ENCODE data around the gene UNC13C. TPM values are rescaled to one million over a fixed set of nuclear protein-coding genes. Genes with fewer than 3 reads are reported as not detected.
A peak's percentile ranks its signal among the peaks of the same experiment; 100 is the strongest.

The UNC13C gene
- total and polyA plus RNA-seq, 9 donors: 2.0 to 5.7 (median 3.5) TPM

DNA sequence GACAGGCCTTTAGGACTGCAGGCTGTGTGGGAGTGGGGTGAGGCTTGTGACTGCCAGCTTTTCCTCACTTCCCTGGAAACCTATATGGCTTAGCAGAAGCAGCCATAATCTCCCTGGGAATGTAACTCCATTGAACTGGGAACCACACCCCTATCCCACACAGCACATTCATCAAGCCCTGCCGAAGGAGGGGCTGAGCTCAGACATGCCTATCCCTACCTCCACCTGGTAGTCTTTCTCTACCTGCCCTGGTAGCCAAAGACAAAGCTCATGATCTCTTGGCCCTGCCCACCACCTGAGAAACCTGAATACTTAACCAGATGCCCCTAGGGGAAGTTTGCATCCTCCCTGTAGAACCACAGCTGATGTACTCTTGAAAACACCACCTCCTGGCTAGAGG lies 219.8 kb downstream of the UNC13C start:
- 60% methylated on average over 1 of the region's 1 CpG for WGBS (ENCODE audit: insufficient coverage)
- no peaks in the 10 kb centered on the region for H3K27me3 ChIP-seq (ENCODE audit: control insufficient read depth, insufficient read depth, low read length)
- H3K36me3 ChIP-seq (ENCODE audit: control insufficient read depth, insufficient read depth, low read length): no peaks in the 10 kb centered on the region

DNA sequence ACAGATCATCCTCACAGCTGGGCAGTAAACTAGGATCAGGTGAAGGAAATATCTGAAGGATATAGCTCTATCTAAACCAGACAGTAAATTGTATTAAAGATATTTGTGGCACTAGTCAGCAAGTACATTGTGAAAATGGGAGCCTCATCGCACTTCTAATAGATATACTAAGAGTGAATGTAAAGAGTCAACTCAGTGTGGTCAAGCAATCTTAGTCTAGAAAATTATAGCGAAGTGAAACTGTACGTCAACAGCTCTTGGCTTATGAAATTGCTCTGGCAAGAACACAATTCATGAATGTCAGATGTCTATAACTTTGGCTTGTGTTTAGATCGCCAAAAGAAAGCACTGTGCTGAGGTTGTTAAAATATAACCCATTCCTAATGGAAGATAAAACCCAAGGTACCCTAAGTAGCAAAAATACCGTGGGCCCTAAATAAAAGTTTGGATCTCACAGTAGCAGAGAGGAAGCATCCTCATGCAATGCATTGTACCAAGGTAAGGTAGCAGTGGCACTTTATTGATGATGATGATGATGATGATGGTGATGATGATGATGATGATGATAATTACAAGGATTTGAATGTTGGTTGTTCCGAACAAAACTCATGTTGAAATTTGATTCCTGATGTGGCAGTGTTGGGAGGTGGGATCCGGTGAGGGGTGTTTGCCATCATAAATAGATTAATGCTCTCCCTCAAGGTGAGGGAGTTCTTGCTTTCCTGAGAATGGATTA lies 228.5 kb downstream of the UNC13C start:
- 90% methylated on average over 2 of the region's 7 CpGs for WGBS (ENCODE audit: insufficient coverage)
- H3K36me3 ChIP-seq (ENCODE audit: control insufficient read depth, insufficient read depth, low read length): no peaks in the 10 kb centered on the region
- H3K9me3 ChIP-seq (replicated peaks; ENCODE audit: control insufficient read depth, low read depth, low read length): no peaks in the 10 kb centered on the region
- H3K4me1 ChIP-seq (ENCODE audit: control insufficient read depth, insufficient read depth, low read length): no peaks in the 10 kb centered on the region
- no peak for DNase-seq
- no peak overlapping the region for H3K27ac ChIP-seq (ENCODE audit: low read length)
- H3K4me3 ChIP-seq (ENCODE audit: low read length): no peak overlapping the region
- H3K27me3 ChIP-seq (ENCODE audit: control insufficient read depth, insufficient read depth, low read length): no peaks in the 10 kb centered on the region

More for the DNA sequence above, 219.8 kb downstream of the UNC13C start:
- H3K9me3 ChIP-seq (replicated peaks; ENCODE audit: control insufficient read depth, low read depth, low read length): no peaks in the 10 kb centered on the region
- DNase-seq: no peak
- H3K27ac ChIP-seq (ENCODE audit: low read length): no peak overlapping the region
- no peaks in the 10 kb centered on the region for H3K4me1 ChIP-seq (ENCODE audit: control insufficient read depth, insufficient read depth, low read length)
- H3K4me3 ChIP-seq (ENCODE audit: low read length): no peak overlapping the region

DNA sequence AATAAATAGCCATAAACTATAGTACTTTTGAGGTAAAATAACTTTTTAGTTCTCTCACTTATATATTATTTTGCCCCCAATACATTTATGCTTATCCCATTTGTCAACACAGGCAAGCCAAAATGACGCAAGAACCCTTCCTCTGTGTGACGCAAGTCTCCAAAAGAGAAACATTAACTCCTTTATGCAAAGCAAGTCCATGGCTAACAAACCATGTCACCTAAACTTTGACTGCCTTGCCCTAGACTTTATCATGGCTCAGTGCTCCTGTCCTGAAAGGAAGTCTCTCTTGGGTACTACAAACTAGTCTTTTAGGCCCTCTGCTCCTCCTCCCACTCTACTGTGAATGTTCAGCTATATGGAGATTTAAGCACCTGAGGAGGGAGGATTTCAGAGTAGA lies 230.5 kb downstream of the UNC13C start:
- H3K27me3 ChIP-seq (ENCODE audit: control insufficient read depth, insufficient read depth, low read length): no peaks in the 10 kb centered on the region
- H3K9me3 ChIP-seq (replicated peaks; ENCODE audit: control insufficient read depth, low read depth, low read length): no peaks in the 10 kb centered on the region
- H3K27ac ChIP-seq (ENCODE audit: low read length): no peak overlapping the region
- H3K4me3 ChIP-seq (ENCODE audit: low read length): no peak overlapping the region
- 63% methylated on average over 2 of the region's 2 CpGs for WGBS (ENCODE audit: insufficient coverage)
- no peak for DNase-seq
- H3K36me3 ChIP-seq (ENCODE audit: control insufficient read depth, insufficient read depth, low read length): no peaks in the 10 kb centered on the region
- H3K4me1 ChIP-seq (ENCODE audit: control insufficient read depth, insufficient read depth, low read length): no peaks in the 10 kb centered on the region

DNA sequence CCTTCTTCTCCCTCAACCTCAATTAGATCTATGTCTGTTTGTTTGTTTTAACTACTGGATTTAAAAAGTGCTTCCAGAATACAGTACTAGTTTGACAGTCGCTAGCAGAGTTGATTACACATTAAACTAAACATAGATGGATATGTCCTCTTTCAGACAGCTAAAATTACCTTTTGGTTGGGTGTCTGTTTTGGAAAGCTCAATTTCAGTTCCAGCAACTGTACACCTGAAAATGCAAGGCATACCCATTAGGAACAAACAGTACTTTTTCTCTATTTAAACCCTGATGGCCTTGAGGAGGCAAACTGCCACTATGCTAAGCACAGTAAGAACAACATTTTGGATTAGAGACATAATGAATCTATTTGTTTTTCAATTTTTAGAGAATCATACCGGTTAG lies 234.4 kb downstream of the UNC13C start:
- H3K4me1 ChIP-seq (ENCODE audit: control insufficient read depth, insufficient read depth, low read length): no peaks in the 10 kb centered on the region
- WGBS (ENCODE audit: insufficient coverage): no CpG with 5 or more reads among the region's 2 CpGs
- no peaks in the 10 kb centered on the region for H3K27me3 ChIP-seq (ENCODE audit: control insufficient read depth, insufficient read depth, low read length)
- no peaks in the 10 kb centered on the region for H3K36me3 ChIP-seq (ENCODE audit: control insufficient read depth, insufficient read depth, low read length)
- H3K27ac ChIP-seq (ENCODE audit: low read length): no peak overlapping the region
- DNase-seq: no peak
- H3K9me3 ChIP-seq (replicated peaks; ENCODE audit: control insufficient read depth, low read depth, low read length): no peaks in the 10 kb centered on the region
- no peak overlapping the region for H3K4me3 ChIP-seq (ENCODE audit: low read length)

DNA sequence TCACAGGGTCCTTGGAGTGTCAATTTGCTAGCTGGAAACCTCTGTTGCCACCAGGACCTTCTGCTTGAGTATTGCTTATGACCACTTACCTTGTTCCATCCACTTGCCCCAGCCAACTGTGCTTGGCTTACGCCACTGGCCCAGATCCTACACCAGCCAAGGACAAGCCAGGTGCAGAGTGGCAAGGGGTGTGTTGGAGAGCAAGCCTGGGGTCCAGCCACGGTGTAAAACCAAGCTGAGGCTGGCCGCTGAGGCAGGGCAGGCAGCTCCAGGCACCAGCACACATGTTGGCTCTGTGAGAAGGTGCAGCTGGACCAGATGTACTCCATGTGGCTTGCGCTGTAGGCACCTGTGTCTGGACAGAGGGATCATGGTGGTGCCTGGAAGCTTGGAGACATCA lies 248.2 kb downstream of the UNC13C start:
- Histone ChIP-seq H3K27me3 (ENCODE audit: control insufficient read depth, insufficient read depth, low read length) (no peaks in the 10 kb centered on the region), H3K9me3 (replicated peaks; ENCODE audit: control insufficient read depth, low read depth, low read length) (peaks cover 11% of the 10 kb centered on the region), H3K4me3 (ENCODE audit: low read length) (no peak overlapping the region), H3K36me3 (ENCODE audit: control insufficient read depth, insufficient read depth, low read length) (no peaks in the 10 kb centered on the region), H3K4me1 (ENCODE audit: control insufficient read depth, insufficient read depth, low read length) (no peaks in the 10 kb centered on the region), H3K27ac (ENCODE audit: low read length) (no peak overlapping the region)
- DNase-seq: no peak
- WGBS (ENCODE audit: insufficient coverage): 82% methylated on average over 3 of the region's 4 CpGs

DNA sequence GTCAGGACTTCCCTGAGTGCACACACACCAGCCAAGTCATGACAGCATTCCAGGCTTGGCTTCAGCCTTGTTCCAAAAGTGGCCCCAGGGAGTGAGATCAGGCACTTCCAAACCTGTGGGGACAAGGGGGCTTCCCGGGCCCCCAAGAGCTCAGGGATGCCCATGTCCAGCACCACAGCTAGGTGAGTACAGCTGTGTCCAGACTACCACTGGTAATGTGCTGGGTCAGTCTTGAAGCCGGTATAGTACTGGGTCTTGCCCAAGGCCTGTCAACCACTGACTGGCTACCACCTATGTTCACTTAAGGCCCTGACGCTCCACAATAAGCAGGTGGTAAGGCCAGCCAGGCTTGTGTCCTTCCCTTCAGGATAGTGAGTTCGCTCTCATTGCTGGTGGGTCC lies 249.3 kb downstream of the UNC13C start:
- Histone ChIP-seq H3K9me3 (replicated peaks; ENCODE audit: control insufficient read depth, low read depth, low read length) (peaks cover 11% of the 10 kb centered on the region), H3K36me3 (ENCODE audit: control insufficient read depth, insufficient read depth, low read length) (no peaks in the 10 kb centered on the region), H3K27ac (ENCODE audit: low read length) (no peak overlapping the region), H3K27me3 (ENCODE audit: control insufficient read depth, insufficient read depth, low read length) (no peaks in the 10 kb centered on the region), H3K4me3 (ENCODE audit: low read length) (no peak overlapping the region), H3K4me1 (ENCODE audit: control insufficient read depth, insufficient read depth, low read length) (no peaks in the 10 kb centered on the region)
- 74% methylated on average over 3 of the region's 4 CpGs for WGBS (ENCODE audit: insufficient coverage)
- no peak for DNase-seq

DNA sequence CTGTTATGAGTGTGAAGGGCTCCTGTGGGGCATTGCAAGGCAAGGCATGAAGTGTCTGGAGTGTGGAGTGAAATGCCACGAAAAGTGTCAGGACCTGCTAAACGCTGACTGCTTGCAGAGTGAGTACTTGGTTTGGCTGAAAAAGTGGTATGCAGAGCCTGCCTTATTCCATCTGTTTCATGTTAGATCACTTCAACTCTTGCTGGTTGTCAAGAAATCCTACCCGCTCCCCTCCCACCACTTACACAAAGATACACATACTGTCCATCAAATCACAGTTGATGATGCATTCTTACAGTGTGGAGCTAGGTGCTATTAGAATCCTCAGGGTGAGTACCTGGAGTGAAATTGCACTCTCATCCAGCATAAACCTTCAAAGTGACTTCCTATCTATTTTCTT lies 272.1 kb downstream of the UNC13C start:
- H3K9me3 ChIP-seq (replicated peaks; ENCODE audit: control insufficient read depth, low read depth, low read length): no peaks in the 10 kb centered on the region
- no peak overlapping the region for H3K27ac ChIP-seq (ENCODE audit: low read length)
- no peaks in the 10 kb centered on the region for H3K4me1 ChIP-seq (ENCODE audit: control insufficient read depth, insufficient read depth, low read length)
- no peaks in the 10 kb centered on the region for H3K36me3 ChIP-seq (ENCODE audit: control insufficient read depth, insufficient read depth, low read length)
- 80% methylated on average over 2 of the region's 3 CpGs for WGBS (ENCODE audit: insufficient coverage)
- DNase-seq: no peak
- H3K4me3 ChIP-seq (ENCODE audit: low read length): no peak overlapping the region
- no peaks in the 10 kb centered on the region for H3K27me3 ChIP-seq (ENCODE audit: control insufficient read depth, insufficient read depth, low read length)

DNA sequence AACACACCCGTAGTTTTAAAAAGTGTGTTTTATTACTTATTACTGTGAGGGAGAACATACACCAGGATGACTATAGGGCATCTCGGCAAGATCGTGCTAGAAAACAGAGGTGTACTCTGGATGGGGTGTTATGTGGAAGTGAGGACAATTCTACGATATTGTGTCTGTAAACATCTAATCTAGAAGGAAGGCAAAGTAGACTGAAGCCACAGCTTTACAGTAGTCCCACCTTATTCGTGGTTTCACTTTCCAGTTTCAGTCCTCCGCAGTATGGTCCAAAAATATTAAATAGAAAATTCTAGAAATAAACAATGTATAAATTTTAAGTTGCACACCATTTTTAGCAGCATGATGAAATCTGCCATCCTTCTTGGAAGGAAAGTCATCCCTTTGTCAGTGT lies 277.9 kb downstream of the UNC13C start:
- Histone ChIP-seq H3K36me3 (ENCODE audit: control insufficient read depth, insufficient read depth, low read length) (no peaks in the 10 kb centered on the region), H3K4me3 (ENCODE audit: low read length) (no peak overlapping the region), H3K27ac (ENCODE audit: low read length) (no peak overlapping the region), H3K9me3 (replicated peaks; ENCODE audit: control insufficient read depth, low read depth, low read length) (no peaks in the 10 kb centered on the region), H3K27me3 (ENCODE audit: control insufficient read depth, insufficient read depth, low read length) (no peaks in the 10 kb centered on the region), H3K4me1 (ENCODE audit: control insufficient read depth, insufficient read depth, low read length) (no peaks in the 10 kb centered on the region)
- no peak for DNase-seq
- 93% methylated on average over 3 of the region's 6 CpGs for WGBS (ENCODE audit: insufficient coverage)

DNA sequence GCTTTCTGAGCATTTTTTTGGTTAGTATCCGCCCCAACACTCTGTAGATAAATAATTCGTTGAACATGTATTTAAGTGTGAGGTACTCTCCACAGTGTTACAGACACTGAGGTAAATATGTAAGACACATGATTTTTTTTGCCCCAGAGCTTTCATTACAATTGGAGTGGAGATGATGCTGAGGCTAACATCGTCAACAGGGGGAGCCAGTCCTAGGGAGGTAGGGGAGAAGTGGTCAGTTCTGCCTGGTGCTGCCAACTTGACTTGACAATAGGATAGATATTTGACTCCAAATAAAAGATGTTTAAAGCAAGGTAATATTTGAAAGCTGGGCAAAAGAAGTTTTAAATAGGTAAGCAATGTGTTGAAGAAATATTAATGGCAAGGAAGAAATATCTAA lies 295.7 kb downstream of the UNC13C start:
- WGBS (ENCODE audit: insufficient coverage): 22% methylated on average over 1 of the region's 3 CpGs
- no peak overlapping the region for H3K4me3 ChIP-seq (ENCODE audit: low read length)
- H3K4me1 ChIP-seq (ENCODE audit: control insufficient read depth, insufficient read depth, low read length): no peaks in the 10 kb centered on the region
- H3K27ac ChIP-seq (ENCODE audit: low read length): no peak overlapping the region
- H3K27me3 ChIP-seq (ENCODE audit: control insufficient read depth, insufficient read depth, low read length): no peaks in the 10 kb centered on the region
- no peak for DNase-seq
- H3K9me3 ChIP-seq (replicated peaks; ENCODE audit: control insufficient read depth, low read depth, low read length): no peaks in the 10 kb centered on the region
- no peaks in the 10 kb centered on the region for H3K36me3 ChIP-seq (ENCODE audit: control insufficient read depth, insufficient read depth, low read length)

DNA sequence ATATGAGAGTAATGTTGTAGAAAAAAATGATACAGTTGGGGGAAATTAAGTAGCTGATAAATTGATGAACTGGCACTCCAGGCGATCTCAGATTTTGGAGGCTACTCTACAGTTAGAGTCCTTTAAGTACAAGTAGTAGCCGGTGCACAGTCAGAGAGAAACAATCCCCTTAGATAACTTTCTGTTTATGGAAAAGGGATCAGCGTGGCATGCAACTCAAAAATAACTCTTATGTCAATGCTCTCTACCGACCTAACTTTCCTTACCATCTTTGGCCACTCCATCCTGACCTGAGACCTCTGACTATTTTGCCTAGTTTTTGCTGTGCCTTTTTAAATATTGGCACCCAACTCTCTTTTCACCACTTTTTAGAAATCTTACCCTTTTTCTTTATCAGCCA lies 299.6 kb downstream of the UNC13C start:
- peak; percentile 21 for DNase-seq
- H3K4me1 ChIP-seq (ENCODE audit: control insufficient read depth, insufficient read depth, low read length): no peaks in the 10 kb centered on the region
- no peaks in the 10 kb centered on the region for H3K27me3 ChIP-seq (ENCODE audit: control insufficient read depth, insufficient read depth, low read length)
- no peak overlapping the region for H3K4me3 ChIP-seq (ENCODE audit: low read length)
- H3K9me3 ChIP-seq (replicated peaks; ENCODE audit: control insufficient read depth, low read depth, low read length): no peaks in the 10 kb centered on the region
- no peak overlapping the region for H3K27ac ChIP-seq (ENCODE audit: low read length)
- WGBS (ENCODE audit: insufficient coverage): 73% methylated on average over 2 of the region's 4 CpGs
- no peaks in the 10 kb centered on the region for H3K36me3 ChIP-seq (ENCODE audit: control insufficient read depth, insufficient read depth, low read length)

DNA sequence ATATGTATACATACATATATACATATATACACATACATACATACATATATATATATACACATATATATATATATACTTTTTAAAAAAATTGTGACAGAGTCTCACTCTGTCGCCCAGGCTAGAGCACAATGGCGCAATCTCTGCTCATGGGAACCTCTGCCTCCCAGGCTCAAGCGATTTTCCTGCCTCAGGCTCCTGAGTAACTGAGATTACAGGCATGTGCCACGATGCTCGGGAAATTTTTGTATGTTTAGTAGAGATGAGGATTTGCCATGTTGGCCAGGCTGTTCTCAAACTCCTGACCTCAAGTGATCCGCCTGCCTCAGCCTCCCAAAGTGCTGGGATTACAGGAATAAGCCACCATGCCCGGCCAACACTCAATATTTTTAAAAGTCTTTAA lies 302.5 kb downstream of the UNC13C start:
- 96% methylated on average over 4 of the region's 7 CpGs for WGBS (ENCODE audit: insufficient coverage)
- Histone ChIP-seq H3K27ac (ENCODE audit: low read length) (no peak overlapping the region), H3K9me3 (replicated peaks; ENCODE audit: control insufficient read depth, low read depth, low read length) (no peaks in the 10 kb centered on the region), H3K27me3 (ENCODE audit: control insufficient read depth, insufficient read depth, low read length) (no peaks in the 10 kb centered on the region), H3K4me3 (ENCODE audit: low read length) (no peak overlapping the region), H3K36me3 (ENCODE audit: control insufficient read depth, insufficient read depth, low read length) (no peaks in the 10 kb centered on the region), H3K4me1 (ENCODE audit: control insufficient read depth, insufficient read depth, low read length) (no peaks in the 10 kb centered on the region)
- no peak for DNase-seq

Data from muscle of leg (tissue), 11 donors.